Measurements from ENCODE around the gene PAEP.

- TF ChIP-seq GATA2 (IDR thresholded peaks at IDR 0.05; ENCODE audit: low read depth, low read length) (no peak), GATA3 (IDR thresholded peaks at IDR 0.05; ENCODE audit: low read depth, low read length) (no peak)
These were observed 40.5 kb upstream of the PAEP start, which contains the start of gene LCN1 for GRCh38 chr9:135520916-135521607.
